Liver (tissue), 9 donors: Measurements from ENCODE around the gene CSMD2. TPM values are rescaled to one million over a fixed set of nuclear protein-coding genes. Genes with fewer than 3 reads are reported as not detected.

Experiments used
- DNase-seq: peaks from one replicate; pipeline ENCODE4 v3.0.0-alpha.2; 2017; ENCODE audit warnings: low spot score
- H3K27ac ChIP-seq, 2 donors: one replicate each; pipeline ENCODE4 v1.7.0; 2013; ENCODE audit warnings: inconsistent platforms in 2 of 2, low read length in 2 of 2, control low read depth in 1 of 2, low read depth in 1 of 2, mild to moderate bottlenecking in 1 of 2
- H3K27me3 ChIP-seq, 4 donors: one replicate each; pipeline versions ENCODE4 v1.6.1 to v1.7.0; 2013; ENCODE audit warnings: low read length in 3 of 4, inconsistent platforms in 1 of 4, mild to moderate bottlenecking in 1 of 4, moderate library complexity in 1 of 4; ENCODE audit not compliant: control insufficient read depth in 4 of 4, insufficient read depth in 4 of 4
- H3K36me3 ChIP-seq, 4 donors: one replicate each; pipeline versions ENCODE4 v1.6.1 to v1.7.0; 2013; ENCODE audit warnings: low read length in 3 of 4, mild to moderate bottlenecking in 3 of 4, low read depth in 1 of 4, moderate library complexity in 1 of 4; ENCODE audit not compliant: control insufficient read depth in 4 of 4, insufficient read depth in 3 of 4
- H3K4me1 ChIP-seq, 4 donors: one replicate each; pipeline versions ENCODE4 v1.6.1 to v1.7.0; 2013; ENCODE audit warnings: low read length in 3 of 4, mild to moderate bottlenecking in 3 of 4, moderate library complexity in 1 of 4; ENCODE audit not compliant: control insufficient read depth in 4 of 4, insufficient read depth in 4 of 4
- H3K4me3 ChIP-seq, 3 donors: one replicate each; pipeline versions ENCODE4 v1.6.1 to v1.7.0; 2013; ENCODE audit warnings: low read length in 3 of 3, control low read depth in 1 of 3, low read depth in 1 of 3, mild to moderate bottlenecking in 1 of 3
- H3K9ac ChIP-seq, 2 donors: one replicate each; pipeline ENCODE4 v1.7.0; 2013; ENCODE audit warnings: low read length in 2 of 2, mild to moderate bottlenecking in 2 of 2, moderate library complexity in 2 of 2, control low read depth in 1 of 2, low read depth in 1 of 2
- H3K9me3 ChIP-seq, 4 donors: one replicate each; pipeline versions ENCODE4 v1.6.1 to v1.7.0; 2013; ENCODE audit warnings: low read length in 3 of 4; ENCODE audit not compliant: control insufficient read depth in 4 of 4
- CTCF ChIP-seq: fragments of 150-350 bp; IDR thresholded peaks from 2 replicates; pipeline ENCODE4 v1.5.1; 2017; ENCODE audit warnings: improper control_type of control experiment, low read depth, low read length; ENCODE audit not compliant: missing input control
- EGR1 ChIP-seq, 2 donors: IDR thresholded peaks; 2 replicates each; pipeline ENCODE4 v1.6.1; 2016 to 2018; ENCODE audit warnings: antibody characterized with exemption in 2 of 2, low read depth in 2 of 2
- FOXA2 ChIP-seq: IDR thresholded peaks from 2 replicates; pipeline ENCODE4 v1.6.1; 2016; ENCODE audit warnings: antibody characterized with exemption
- GABPA ChIP-seq, 2 donors: IDR thresholded peaks in 1 of 2; conservative IDR thresholded peaks in 1 of 2; 2 replicates each; pipeline ENCODE4 v1.6.1; 2016; ENCODE audit warnings: antibody characterized with exemption in 2 of 2, mild to moderate bottlenecking in 1 of 2, moderate library complexity in 1 of 2
- JUND ChIP-seq, 2 donors: IDR thresholded peaks; 2 replicates each; pipeline ENCODE4 v1.6.1; 2016; ENCODE audit warnings: antibody characterized with exemption in 2 of 2
- RAD21 ChIP-seq, 2 donors: IDR thresholded peaks; 2 replicates each; pipeline ENCODE4 v1.6.1; 2016; ENCODE audit warnings: antibody characterized with exemption in 2 of 2, mild to moderate bottlenecking in 2 of 2
- REST ChIP-seq: IDR thresholded peaks from 2 replicates; pipeline ENCODE4 v1.6.1; 2016; ENCODE audit warnings: antibody characterized with exemption, mild to moderate bottlenecking
- RXRA ChIP-seq, 2 donors: IDR thresholded peaks; 2 replicates each; pipeline ENCODE4 v1.6.1; 2017 to 2018; ENCODE audit warnings: antibody characterized with exemption in 2 of 2, mild to moderate bottlenecking in 1 of 2
- SP1 ChIP-seq: IDR thresholded peaks from 2 replicates; pipeline ENCODE4 v1.6.1; 2018; ENCODE audit warnings: antibody characterized with exemption, mild to moderate bottlenecking
- YY1 ChIP-seq: IDR thresholded peaks from 2 replicates; pipeline ENCODE4 v1.6.1; 2016; ENCODE audit warnings: antibody characterized with exemption, mild to moderate bottlenecking
- WGBS: extraction: QIAGEN DNeasy Blood & Tissue Kit; methylation state at CpG from one replicate; pipeline ENCODE4 v1.1.7; 2013; 5-methylcytosine and 5-hydroxymethylcytosine counted together
- polyA plus RNA-seq, 2 donors: library from polyadenylated mRNA; stranded (reverse) in 1 of 2; unstranded in 1 of 2; fragments of 200-250 nt in 1 of 2; fragments of >200 nt in 1 of 2; fragmentation: Nextera tagmentation in 1 of 2; extraction: Ambion mirVana in 1 of 2; gene quantifications; one replicate each; pipeline versions ENCODE4 v1.2.1 to v1.2.3, GENCODE V29; 2013 to 2015
- total RNA-seq, 2 donors: library from RNA; depleted of rRNA; stranded (reverse); fragments of >200 nt; gene quantifications; one replicate each; pipeline ENCODE4 v1.2.3, GENCODE V29; 2014
- TF ChIP-seq, protein P1 (sequence below): IDR thresholded peaks from 2 replicates; pipeline ENCODE4 v1.6.1; 2016; ENCODE audit warnings: antibody characterized with exemption
- donor health status: healthy.
- donor health status: healthy.
- donor health status: healthy.
- donor health status: healthy.
- donor health status: healthy.

CSMD2 gene
- total and polyA plus RNA-seq, 4 donors, result 0.08 to 0.09 TPM; not detected in 2

- no peaks in the 10 kb centered on the region for H3K36me3 ChIP-seq
- no peak overlapping the region for H3K9ac ChIP-seq
- H3K4me1 ChIP-seq, result no peaks in the 10 kb centered on the region
- no peak overlapping the region for H3K4me3 ChIP-seq
- no peak overlapping the region for H3K27ac ChIP-seq
- 85% methylated on average over 5 of the region's 5 CpGs for WGBS
- H3K27me3 ChIP-seq, result no peaks in the 10 kb centered on the region
- no peaks in the 10 kb centered on the region for H3K9me3 ChIP-seq
- no peak for DNase-seq
- TF ChIP-seq EGR1 (IDR thresholded peaks at IDR 0.05; ENCODE audit: low read depth in 2 of 2) (no peak), RAD21 (IDR thresholded peaks at IDR 0.05) (peak; percentile 37 to 62)
Measured at GRCh38 chr1:33842348-33842747, 322.7 kb downstream of the CSMD2 start.

DNA sequence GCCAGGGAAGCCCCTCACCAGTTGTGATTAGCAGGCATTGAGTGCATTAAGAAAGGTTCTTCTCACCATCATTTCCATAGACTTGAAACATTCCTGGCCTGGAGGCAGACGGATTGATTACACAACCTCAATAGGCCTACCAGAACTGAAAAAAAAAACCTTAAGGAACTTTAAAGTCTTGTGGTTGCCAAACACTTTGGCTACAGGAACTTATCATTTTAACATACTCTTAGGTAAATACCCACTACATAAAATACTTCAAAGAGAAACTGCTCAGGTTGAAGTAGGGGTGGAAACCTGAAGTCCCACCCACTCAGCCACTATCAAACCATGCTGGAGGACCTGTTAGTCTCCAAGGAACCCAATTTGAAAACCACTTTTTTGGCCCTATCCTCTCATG, 323.5 kb downstream of the CSMD2 start:
- no peak overlapping the region for H3K4me3 ChIP-seq
- TF ChIP-seq GABPA (IDR thresholded peaks at IDR 0.05 in 1 of 2, conservative IDR thresholded peaks at IDR 0.05 in 1 of 2), result no peak
- TF ChIP-seq, protein P1, sequence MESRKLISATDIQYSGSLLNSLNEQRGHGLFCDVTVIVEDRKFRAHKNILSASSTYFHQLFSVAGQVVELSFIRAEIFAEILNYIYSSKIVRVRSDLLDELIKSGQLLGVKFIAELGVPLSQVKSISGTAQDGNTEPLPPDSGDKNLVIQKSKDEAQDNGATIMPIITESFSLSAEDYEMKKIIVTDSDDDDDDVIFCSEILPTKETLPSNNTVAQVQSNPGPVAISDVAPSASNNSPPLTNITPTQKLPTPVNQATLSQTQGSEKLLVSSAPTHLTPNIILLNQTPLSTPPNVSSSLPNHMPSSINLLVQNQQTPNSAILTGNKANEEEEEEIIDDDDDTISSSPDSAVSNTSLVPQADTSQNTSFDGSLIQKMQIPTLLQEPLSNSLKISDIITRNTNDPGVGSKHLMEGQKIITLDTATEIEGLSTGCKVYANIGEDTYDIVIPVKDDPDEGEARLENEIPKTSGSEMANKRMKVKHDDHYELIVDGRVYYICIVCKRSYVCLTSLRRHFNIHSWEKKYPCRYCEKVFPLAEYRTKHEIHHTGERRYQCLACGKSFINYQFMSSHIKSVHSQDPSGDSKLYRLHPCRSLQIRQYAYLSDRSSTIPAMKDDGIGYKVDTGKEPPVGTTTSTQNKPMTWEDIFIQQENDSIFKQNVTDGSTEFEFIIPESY, result no peak
- no peak for TF ChIP-seq SP1
- H3K9me3 ChIP-seq, result no peaks in the 10 kb centered on the region
- H3K27ac ChIP-seq, result no peak overlapping the region
- H3K27me3 ChIP-seq, result no peaks in the 10 kb centered on the region
- H3K9ac ChIP-seq, result no peak overlapping the region
- WGBS, result 71% methylated on average over 1 of the region's 1 CpG
- H3K36me3 ChIP-seq, result no peaks in the 10 kb centered on the region
- no peaks in the 10 kb centered on the region for H3K4me1 ChIP-seq
- no peak for DNase-seq

DNA sequence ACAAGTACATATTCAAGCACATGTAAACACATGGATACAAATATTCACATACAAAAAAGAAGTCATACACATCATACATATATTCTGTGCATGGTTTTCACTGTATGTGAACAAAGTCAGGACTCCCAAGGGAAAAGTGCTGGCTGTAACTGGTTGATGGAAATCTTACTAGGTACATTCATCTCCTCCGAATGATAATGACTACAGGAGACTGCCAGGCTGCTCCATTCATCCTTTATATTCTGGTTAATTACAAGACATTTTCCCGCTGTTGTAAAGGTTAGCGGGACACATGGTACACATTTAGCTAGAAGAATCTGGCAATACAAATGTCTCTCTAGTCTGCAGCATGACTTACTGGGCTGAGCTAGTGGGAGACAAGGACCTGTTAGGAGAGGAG, 327.4 kb downstream of the CSMD2 start:
- Histone ChIP-seq H3K4me3 (no peak overlapping the region), H3K27me3 (no peaks in the 10 kb centered on the region), H3K9ac (no peak overlapping the region), H3K9me3 (no peaks in the 10 kb centered on the region), H3K27ac (no peak overlapping the region), H3K4me1 (no peaks in the 10 kb centered on the region), H3K36me3 (no peaks in the 10 kb centered on the region)
- WGBS, result 85% methylated on average over 3 of the region's 3 CpGs
- DNase-seq, result no peak
- TF ChIP-seq JUND (IDR thresholded peaks at IDR 0.05) (no peak), YY1 (no peak), FOXA2 (no peak), RAD21 (IDR thresholded peaks at IDR 0.05) (no peak), GABPA (IDR thresholded peaks at IDR 0.05 in 1 of 2, conservative IDR thresholded peaks at IDR 0.05 in 1 of 2) (no peak), REST (no peak), RXRA (IDR thresholded peaks at IDR 0.05) (no peak), CTCF (no peak)
